GM23338 (cell line): Measurements from ENCODE around the gene ZAP70.
"Not testable (repeated sequence)": the region's sequence is repeated elsewhere in the genome, so short reads cannot be mapped to it uniquely, and the experiment has no call there.

Experiments
- CREB1 ChIP-seq: fragments of 250-450 bp; sonication (Bioruptor Pico); IDR thresholded peaks from 2 replicates; pipeline ENCODE4 v1.5.0; 2020; ENCODE audit warnings: low read depth, mild to moderate bottlenecking, moderate library complexity
- CTCF ChIP-seq, 2 experiments: fragments of 200-600 bp in 1 of 2; sonication (generic) in 1 of 2; conservative IDR thresholded peaks; 2 replicates each; pipeline versions ENCODE4 v1.5.1 to v1.6.1; 2016 to 2017; ENCODE audit warnings: antibody characterized with exemption in 2 of 2, low read depth in 2 of 2, mild to moderate bottlenecking in 2 of 2, moderate library complexity in 1 of 2
- EZH2 ChIP-seq: fragments of 200-600 bp; sonication (generic); IDR thresholded peaks from one replicate; pipeline ENCODE4 v1.8.0; 2017; ENCODE audit warnings: antibody characterized with exemption, mild to moderate bottlenecking, low read depth; ENCODE audit not compliant: unreplicated experiment
- EZH2phosphoT487 ChIP-seq: fragments of 200-600 bp; sonication (generic); IDR thresholded peaks from one replicate; pipeline ENCODE4 v1.8.1; 2018; ENCODE audit warnings: antibody characterized with exemption; ENCODE audit not compliant: unreplicated experiment
- POLR2AphosphoS5 ChIP-seq: IDR thresholded peaks from 2 replicates; pipeline ENCODE4 v1.6.1; 2016; ENCODE audit warnings: antibody characterized with exemption, low read depth
- REST ChIP-seq: IDR thresholded peaks from one replicate; pipeline ENCODE4 v1.6.1; 2018; ENCODE audit warnings: antibody characterized with exemption; ENCODE audit not compliant: unreplicated experiment
- TF ChIP-seq, protein P1 (sequence below): IDR thresholded peaks from 2 replicates; pipeline ENCODE4 v1.6.1; 2016; ENCODE audit warnings: antibody characterized with exemption

GRCh38 chr2:97672606-97673140 lies 40.7 kb upstream of the ZAP70 start:
- not testable (repeated sequence) for TF ChIP-seq CTCF (conservative IDR thresholded peaks at IDR 0.05; ENCODE audit: low read depth in 2 of 2); EZH2; CREB1 (CRISPR knock-in tag); EZH2phosphoT487; REST; POLR2AphosphoS5
- TF ChIP-seq, protein P1, sequence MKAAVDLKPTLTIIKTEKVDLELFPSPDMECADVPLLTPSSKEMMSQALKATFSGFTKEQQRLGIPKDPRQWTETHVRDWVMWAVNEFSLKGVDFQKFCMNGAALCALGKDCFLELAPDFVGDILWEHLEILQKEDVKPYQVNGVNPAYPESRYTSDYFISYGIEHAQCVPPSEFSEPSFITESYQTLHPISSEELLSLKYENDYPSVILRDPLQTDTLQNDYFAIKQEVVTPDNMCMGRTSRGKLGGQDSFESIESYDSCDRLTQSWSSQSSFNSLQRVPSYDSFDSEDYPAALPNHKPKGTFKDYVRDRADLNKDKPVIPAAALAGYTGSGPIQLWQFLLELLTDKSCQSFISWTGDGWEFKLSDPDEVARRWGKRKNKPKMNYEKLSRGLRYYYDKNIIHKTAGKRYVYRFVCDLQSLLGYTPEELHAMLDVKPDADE, result not testable (repeated sequence)
